GM19328 (cell line): Measurements from ENCODE around the gene SETMAR.

Experiments
- ATAC-seq: cut with Tn5 transposase; IDR thresholded peaks from one replicate; pipeline ENCODE4 v1.9.1; 2021; ENCODE audit warnings: mild to moderate bottlenecking, moderate library complexity; ENCODE audit not compliant: unreplicated experiment

SETMAR gene

DNA sequence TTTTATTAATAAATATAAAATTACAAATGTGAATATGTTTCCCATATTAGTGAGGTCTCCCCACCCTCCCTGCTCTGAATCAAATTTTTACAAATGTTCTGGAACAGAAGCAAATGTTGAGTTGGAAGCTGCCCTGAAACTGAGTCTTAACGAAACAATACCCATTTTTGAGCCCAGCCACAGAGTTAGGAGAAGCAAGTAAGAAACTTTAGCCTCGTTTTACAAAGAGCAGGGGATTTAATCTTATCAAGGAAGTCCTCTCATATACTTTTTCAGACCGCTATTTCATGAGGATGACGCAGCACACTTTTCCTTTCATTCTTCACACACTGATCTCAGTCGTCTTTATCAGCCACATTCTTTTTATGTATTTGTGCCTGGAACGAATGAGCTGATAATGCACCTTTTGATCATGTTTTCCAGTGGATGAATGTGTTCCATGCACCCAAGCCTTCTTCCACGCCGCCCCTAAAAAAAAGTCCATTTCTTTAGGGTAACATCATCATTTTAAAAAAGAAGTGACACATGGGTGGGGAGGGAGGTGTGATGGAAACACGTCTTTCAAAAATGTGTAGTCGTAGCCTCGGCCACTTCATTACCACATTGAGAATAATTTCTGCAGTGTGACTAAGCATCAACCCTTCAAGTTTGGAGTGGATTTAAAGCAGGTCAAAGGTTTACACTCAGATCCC, 48.1 kb downstream of the SETMAR start:
- peak; percentile 25 for ATAC-seq

DNA sequence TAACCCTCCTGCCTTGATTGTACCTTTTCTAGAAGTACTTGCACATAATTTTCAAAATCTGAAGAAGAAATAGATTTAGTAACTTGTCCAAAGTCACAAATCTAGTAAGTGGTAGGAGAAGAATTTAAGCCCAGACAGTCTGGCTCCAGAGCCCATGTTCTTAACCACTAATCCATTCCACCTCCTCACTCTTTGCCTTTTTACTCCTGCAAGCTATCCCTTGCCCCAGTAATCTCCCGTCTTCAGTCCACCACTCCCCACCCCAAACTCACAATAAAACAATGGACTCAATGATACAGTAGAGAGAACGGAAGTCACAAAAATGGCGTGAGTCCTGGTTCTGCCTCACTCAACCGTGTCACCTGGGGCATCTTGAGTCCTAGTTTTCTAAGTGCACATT, 48.7 kb downstream of the SETMAR start:
- no peak for ATAC-seq

DNA sequence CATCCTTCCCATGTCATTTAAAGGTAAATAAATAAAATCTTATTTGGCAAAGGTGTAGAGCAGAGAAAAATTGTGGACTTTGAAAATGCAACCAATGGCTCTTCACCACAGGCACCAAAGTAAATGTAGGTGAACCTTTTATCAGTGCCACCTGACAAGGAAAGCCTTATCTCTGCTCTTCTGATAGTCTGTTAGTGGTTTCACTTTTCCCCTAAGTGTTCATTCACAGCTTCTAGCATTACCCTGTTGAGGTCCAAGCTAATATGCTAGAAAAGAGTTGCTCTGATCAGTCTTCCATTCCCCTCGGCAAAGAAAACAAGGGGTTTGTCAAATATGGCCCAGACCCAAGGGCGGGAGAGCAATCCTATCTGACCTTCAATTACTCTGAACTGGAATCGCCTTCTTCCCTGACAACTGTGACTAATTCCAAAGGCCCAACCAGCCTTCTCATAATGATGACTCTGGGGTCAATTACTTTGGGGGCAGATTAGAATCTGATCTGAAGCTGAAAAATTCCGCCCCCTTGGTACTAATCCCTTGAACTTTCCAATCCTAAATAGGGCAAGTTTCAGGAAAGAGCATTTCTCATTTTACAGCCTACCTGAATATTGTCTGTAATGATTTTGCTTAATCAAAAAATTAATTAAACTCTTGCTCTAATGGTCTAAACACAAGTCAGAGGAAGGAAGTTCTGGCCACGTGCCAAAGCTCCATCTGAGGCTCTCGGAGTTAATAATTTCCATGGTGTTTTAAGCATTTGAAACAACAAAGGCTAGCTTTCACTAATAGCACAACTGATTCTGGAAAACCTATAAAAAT, 52.4 kb downstream of the SETMAR start:
- no peak for ATAC-seq

DNA sequence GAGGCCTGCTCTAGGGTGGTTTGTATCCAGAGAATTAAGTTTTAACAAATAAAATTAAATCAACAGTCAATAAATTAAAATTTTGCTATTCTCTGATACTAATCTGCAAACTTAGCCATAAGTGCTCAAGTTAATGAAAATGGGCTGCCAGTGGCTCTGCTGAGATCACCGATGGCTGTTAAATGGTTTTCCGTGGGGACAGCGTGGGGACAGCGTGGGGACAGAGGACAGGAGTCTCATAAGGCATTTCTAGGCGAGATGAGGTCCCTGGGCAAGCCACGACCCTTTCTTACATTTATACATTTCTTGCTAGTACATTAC, 53.0 kb downstream of the SETMAR start:
- ATAC-seq = no peak

DNA sequence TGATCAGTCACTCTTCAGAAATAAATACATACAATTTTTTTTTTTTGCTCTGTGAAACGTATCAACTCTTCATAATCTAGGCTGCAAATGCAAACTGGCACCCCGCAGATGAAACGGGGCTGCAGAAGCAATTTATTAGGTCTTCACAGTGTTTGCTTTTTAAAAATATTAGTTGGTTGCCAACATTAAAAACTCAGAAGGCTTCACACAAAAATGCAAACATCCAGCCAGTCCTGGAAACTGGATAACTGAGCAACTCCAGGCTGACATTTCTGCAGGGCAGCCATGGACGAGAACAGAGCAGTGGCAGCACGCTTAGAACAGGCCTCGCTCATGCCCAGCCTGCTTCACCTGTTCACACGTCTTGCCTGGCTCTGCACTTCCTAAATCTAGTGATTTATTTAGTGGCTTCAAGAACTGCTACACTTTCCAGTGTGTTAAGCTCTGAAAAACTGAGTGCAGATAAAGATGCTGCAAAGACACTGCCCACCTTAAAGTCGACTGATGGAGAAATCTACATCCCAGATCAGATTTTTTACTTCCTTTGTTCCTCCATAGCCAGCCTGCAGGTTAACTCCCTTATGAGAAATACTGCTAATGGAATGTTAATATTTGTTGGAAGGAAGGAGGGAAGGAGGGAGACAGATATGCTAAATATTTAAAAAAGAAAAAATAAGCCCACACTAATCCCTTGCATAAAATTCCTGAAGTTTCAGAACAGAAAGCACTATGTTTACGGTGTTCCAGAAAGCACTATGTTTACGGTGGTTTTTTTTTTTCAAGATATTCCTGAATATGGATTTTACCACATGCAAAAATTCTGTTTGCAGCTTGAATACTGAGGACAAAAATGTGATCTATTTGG, 53.6 kb downstream of the SETMAR start:
- ATAC-seq = no peak

DNA sequence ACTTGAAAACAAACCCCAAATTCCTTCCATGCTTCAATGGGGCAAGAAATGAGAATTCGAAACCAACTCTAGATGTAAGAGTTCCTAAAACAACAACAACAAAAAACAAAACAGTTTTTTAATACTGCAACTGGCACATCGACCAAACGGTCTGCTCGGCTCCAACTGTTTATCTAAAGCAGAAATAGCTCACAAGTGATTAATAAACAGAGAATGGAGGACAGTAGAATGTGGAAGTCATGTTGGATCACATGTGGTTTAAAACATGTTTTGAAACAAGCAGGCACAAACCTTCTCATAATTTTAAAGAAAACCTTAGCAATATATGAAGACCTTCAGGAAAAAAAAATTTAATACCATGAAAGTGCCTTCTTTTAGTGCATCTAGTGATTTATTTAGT, 55.1 kb downstream of the SETMAR start:
- ATAC-seq = no peak

DNA sequence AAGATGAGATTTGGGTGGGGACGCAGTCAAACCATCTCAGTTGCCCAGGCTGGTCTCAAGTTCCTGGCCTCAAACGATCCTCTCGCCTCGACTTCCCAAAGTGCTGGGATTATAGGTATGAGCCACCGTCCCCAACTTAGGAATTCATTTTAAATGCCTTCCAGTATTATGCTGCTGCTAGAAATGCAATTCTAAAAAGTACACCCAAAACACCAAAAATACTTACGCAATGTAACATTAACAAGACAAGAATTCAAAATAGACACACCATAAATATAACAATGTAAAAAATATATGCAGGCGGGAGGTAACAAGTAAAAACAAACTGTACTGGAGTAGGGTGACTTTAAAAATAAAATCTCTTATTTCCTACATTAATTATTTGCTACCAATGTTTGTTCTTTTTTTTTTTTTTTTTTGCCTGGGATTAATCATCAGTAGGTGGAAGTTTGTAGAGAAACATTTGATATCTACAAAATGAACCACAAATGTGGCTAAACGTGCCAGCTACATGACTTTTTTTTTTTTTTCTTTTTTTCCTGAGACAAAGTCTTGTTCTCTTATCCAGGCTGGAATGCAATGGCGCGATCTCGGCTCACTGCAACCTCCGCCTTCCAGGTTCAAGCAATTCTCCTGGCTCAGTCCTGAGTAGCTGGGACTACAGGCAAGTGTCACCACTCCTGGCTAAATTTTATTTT, 56.8 kb downstream of the SETMAR start:
- ATAC-seq = no peak

DNA sequence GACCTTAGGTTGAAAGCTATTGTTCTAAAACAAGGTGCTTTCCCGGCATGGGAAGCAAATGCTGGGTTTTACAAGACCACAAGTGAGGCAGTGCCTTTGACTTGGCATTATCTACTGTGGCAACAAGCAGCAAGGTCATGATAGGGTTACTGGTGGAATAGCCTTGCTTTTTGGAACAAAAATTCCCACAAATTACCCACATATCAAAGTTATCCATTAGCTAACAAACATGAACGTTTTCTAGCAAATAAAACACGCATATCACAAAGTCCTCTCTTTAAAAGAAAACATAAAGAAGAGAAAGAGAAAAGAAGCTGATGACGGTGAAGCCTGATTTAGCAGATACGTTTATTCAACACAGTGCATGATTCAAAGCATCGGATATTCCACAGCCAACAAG, 57.6 kb downstream of the SETMAR start:
- no peak for ATAC-seq

DNA sequence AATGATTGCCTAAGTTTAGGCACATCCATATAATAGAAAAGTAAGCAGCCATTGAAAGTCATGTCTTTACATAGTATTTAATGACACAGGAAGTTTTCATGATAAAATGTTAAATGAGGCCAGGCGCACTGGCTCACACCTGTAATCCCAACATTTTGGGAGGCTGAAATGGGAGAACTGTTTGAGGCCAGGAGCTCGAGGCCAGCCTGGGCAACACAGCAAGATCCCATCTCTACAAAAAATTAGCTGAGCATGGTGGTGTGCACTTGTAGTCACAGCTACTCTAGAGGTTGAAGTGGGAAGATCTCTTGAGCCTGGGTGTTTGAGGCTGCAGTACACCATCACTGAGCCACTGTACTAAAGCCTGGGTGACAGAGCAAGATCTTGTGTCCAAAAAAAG, 59.4 kb downstream of the SETMAR start:
- no peak for ATAC-seq
